Stimulated activated naive B cell treated with anti-CD40 and anti-IgM and Interleukin-4, amounts not matched to agents 10 μg/mL and 1 μg/mL and 100 μg/mL, for 72 hours (primary cell): Measurements from ENCODE around the gene AP1M2.
A peak's percentile ranks its signal among the peaks of the same experiment; 100 is the strongest.

Source experiments
- ATAC-seq, 2 donors: fragments of 150-1000 bp; cut with Tn5 transposase; replicated peaks; 2 replicates each; pipeline ENCODE4 v1.10.0; 2021; ENCODE audit warnings: moderate library complexity in 1 of 2
- DNase-seq: peaks from one replicate; pipeline ENCODE4 v3.0.0; 2021
- H3K27ac Mint-ChIP-seq: one replicate; pipeline ENCODE4 v1.8.0; 2022; ENCODE audit warnings: mild to moderate bottlenecking, mixed read lengths
- H3K27me3 Mint-ChIP-seq, 2 donors: one replicate each; pipeline ENCODE4 v1.8.0; 2022; ENCODE audit warnings: mixed read lengths in 2 of 2
- H3K36me3 Mint-ChIP-seq, 2 donors: one replicate each; pipeline ENCODE4 v1.8.0; 2022; ENCODE audit warnings: mixed read lengths in 2 of 2, mild to moderate bottlenecking in 1 of 2
- H3K4me1 Mint-ChIP-seq, 2 donors: one replicate each; pipeline ENCODE4 v1.8.0; 2022; ENCODE audit warnings: mixed read lengths in 2 of 2, mild to moderate bottlenecking in 1 of 2
- H3K4me3 Mint-ChIP-seq, 2 donors: one replicate each; pipeline ENCODE4 v1.8.0; 2022; ENCODE audit warnings: mild to moderate bottlenecking in 2 of 2, mixed read lengths in 2 of 2, moderate library complexity in 1 of 2
- H3K9me3 Mint-ChIP-seq, 2 donors: one replicate each; pipeline ENCODE4 v1.8.0; 2022; ENCODE audit warnings: mixed read lengths in 2 of 2, mild to moderate bottlenecking in 1 of 2

AP1M2 gene

GRCh38 chr19:10587022-10587838 is at the start of gene AP1M2:
Gene AP1M2 (minus strand): TSS chr19:10587312. CDS start chr19:10587231, 81 bp downstream.
- peaks cover 9 to 14% of the 10 kb centered on the region in 2 donors for H3K4me1 Mint-ChIP-seq
- no peak for ATAC-seq
- no peaks in the 10 kb centered on the region for H3K9me3 Mint-ChIP-seq
- no peak within 1 kb of the TSS for H3K4me3 Mint-ChIP-seq
- no peaks in the 10 kb centered on the region for H3K36me3 Mint-ChIP-seq
- H3K27me3 Mint-ChIP-seq: peaks cover 7 to 9% of the 10 kb centered on the region in 2 donors
- H3K27ac Mint-ChIP-seq: no peak within 1 kb of the TSS
- no peak for DNase-seq

- Mint-ChIP-seq H3K4me1 (peaks cover 33 to 57% of the 10 kb centered on the region in 2 donors), H3K27ac (peak overlapping the region; percentile 65), H3K36me3 (peaks cover 55 to 60% of the 10 kb centered on the region in 2 donors), H3K9me3 (no peaks in the 10 kb centered on the region), H3K4me3 (no peak overlapping the region), H3K27me3 (no peaks in the 10 kb centered on the region)
- ATAC-seq: no peak
- DNase-seq: no peak
These were observed 49.3 kb upstream of the AP1M2 start for GRCh38 chr19:10636304-10636972.

GRCh38 chr19:10634963-10635362 is 47.9 kb upstream of the AP1M2 start:
- peaks cover 36 to 47% of the 10 kb centered on the region in 2 donors for H3K4me1 Mint-ChIP-seq

GRCh38 chr19:10634430-10634829 is 47.3 kb upstream of the AP1M2 start:
- no peaks in the 10 kb centered on the region for H3K9me3 Mint-ChIP-seq
- peaks cover 33 to 41% of the 10 kb centered on the region in 2 donors for H3K4me1 Mint-ChIP-seq
- DNase-seq: no peak
- no peak overlapping the region for H3K4me3 Mint-ChIP-seq
- H3K27ac Mint-ChIP-seq: peak overlapping the region; percentile 79
- no peak for ATAC-seq
- H3K36me3 Mint-ChIP-seq: peaks cover 55 to 58% of the 10 kb centered on the region in 2 donors
- no peaks in the 10 kb centered on the region for H3K27me3 Mint-ChIP-seq

More at GRCh38 chr19:10634963-10635362, 47.9 kb upstream of the AP1M2 start:
- no peak overlapping the region for H3K4me3 Mint-ChIP-seq
- H3K36me3 Mint-ChIP-seq: peaks cover 56 to 60% of the 10 kb centered on the region in 2 donors
- H3K27me3 Mint-ChIP-seq: no peaks in the 10 kb centered on the region
- ATAC-seq (no peak), DNase-seq (no peak)
- H3K27ac Mint-ChIP-seq: peak overlapping the region; percentile 79
- no peaks in the 10 kb centered on the region for H3K9me3 Mint-ChIP-seq

- H3K36me3 Mint-ChIP-seq: peaks cover 50% of the 10 kb centered on the region in 2 donors
- peaks cover 20 to 26% of the 10 kb centered on the region in 2 donors for H3K4me1 Mint-ChIP-seq
- DNase-seq (no peak), ATAC-seq (no peak)
- no peak overlapping the region for H3K4me3 Mint-ChIP-seq
- peak overlapping the region; percentile 69 for H3K27ac Mint-ChIP-seq
- no peaks in the 10 kb centered on the region for H3K27me3 Mint-ChIP-seq
- no peaks in the 10 kb centered on the region for H3K9me3 Mint-ChIP-seq
These were observed 44.8 kb upstream of the AP1M2 start for GRCh38 chr19:10631874-10632273.

GRCh38 chr19:10625762-10626138 is 38.6 kb upstream of the AP1M2 start:
- Mint-ChIP-seq H3K4me3 (no peak overlapping the region), H3K9me3 (no peaks in the 10 kb centered on the region), H3K4me1 (peaks cover 17 to 47% of the 10 kb centered on the region in 2 donors), H3K27me3 (no peaks in the 10 kb centered on the region), H3K36me3 (peaks cover 33 to 35% of the 10 kb centered on the region in 2 donors), H3K27ac (peak overlapping the region; percentile 87)
- DNase-seq (no peak), ATAC-seq (no peak)

- peak within 1 kb of the TSS; percentile 87 for H3K27ac Mint-ChIP-seq
- H3K36me3 Mint-ChIP-seq: peaks cover 36 to 37% of the 10 kb centered on the region in 2 donors
- peak within 1 kb of the TSS in 1 of 2 donors; percentile 41 for H3K4me3 Mint-ChIP-seq
- H3K4me1 Mint-ChIP-seq: peaks cover 20 to 53% of the 10 kb centered on the region in 2 donors
- DNase-seq (no peak), ATAC-seq (no peak)
- H3K27me3 Mint-ChIP-seq: no peaks in the 10 kb centered on the region
- no peaks in the 10 kb centered on the region for H3K9me3 Mint-ChIP-seq
These were observed 38.1 kb upstream of the AP1M2 start, which contains the start of gene SLC44A2 for GRCh38 chr19:10625003-10625761. Gene SLC44A2 (plus strand): TSS chr19:10625553. CDS start chr19:10625634, 81 bp downstream.

- no peaks in the 10 kb centered on the region for H3K9me3 Mint-ChIP-seq
- peaks cover 36% of the 10 kb centered on the region in 2 donors for H3K36me3 Mint-ChIP-seq
- peak overlapping the region; percentile 67 for H3K27ac Mint-ChIP-seq
- DNase-seq (no peak), ATAC-seq (no peak)
- peaks cover 20 to 57% of the 10 kb centered on the region in 2 donors for H3K4me1 Mint-ChIP-seq
- no peak overlapping the region for H3K4me3 Mint-ChIP-seq
- H3K27me3 Mint-ChIP-seq: no peaks in the 10 kb centered on the region
These were observed 37.5 kb upstream of the AP1M2 start for GRCh38 chr19:10624585-10624984.

GRCh38 chr19:10621966-10622365 is 34.9 kb upstream of the AP1M2 start:
- peaks cover 30 to 31% of the 10 kb centered on the region in 2 donors for H3K36me3 Mint-ChIP-seq
- DNase-seq (no peak), ATAC-seq (no peak)
- H3K27me3 Mint-ChIP-seq: no peaks in the 10 kb centered on the region
- H3K27ac Mint-ChIP-seq: peak overlapping the region; percentile 74
- no peaks in the 10 kb centered on the region for H3K9me3 Mint-ChIP-seq
- peaks cover 26 to 70% of the 10 kb centered on the region in 2 donors for H3K4me1 Mint-ChIP-seq
- H3K4me3 Mint-ChIP-seq: peak overlapping the region in 1 of 2 donors; percentile 44

GRCh38 chr19:10620786-10621185 is 33.7 kb upstream of the AP1M2 start:
- Mint-ChIP-seq H3K9me3 (no peaks in the 10 kb centered on the region), H3K4me3 (no peak overlapping the region), H3K27ac (peak overlapping the region; percentile 93), H3K27me3 (no peaks in the 10 kb centered on the region), H3K36me3 (peaks cover 32 to 33% of the 10 kb centered on the region in 2 donors), H3K4me1 (peaks cover 25 to 76% of the 10 kb centered on the region in 2 donors)
- DNase-seq (no peak), ATAC-seq (no peak)

GRCh38 chr19:10618846-10619245 is 31.7 kb upstream of the AP1M2 start:
- Mint-ChIP-seq H3K4me1 (peaks cover 27 to 78% of the 10 kb centered on the region in 2 donors), H3K27ac (no peak overlapping the region), H3K9me3 (no peaks in the 10 kb centered on the region), H3K4me3 (no peak overlapping the region), H3K27me3 (no peaks in the 10 kb centered on the region), H3K36me3 (peaks cover 37 to 44% of the 10 kb centered on the region in 2 donors)
- no peak for ATAC-seq
- no peak for DNase-seq

- ATAC-seq (no peak), DNase-seq (no peak)
- Mint-ChIP-seq H3K27ac (peak overlapping the region; percentile 62), H3K36me3 (peaks cover 45 to 49% of the 10 kb centered on the region in 2 donors), H3K4me1 (peaks cover 27 to 79% of the 10 kb centered on the region in 2 donors), H3K27me3 (no peaks in the 10 kb centered on the region), H3K4me3 (no peak overlapping the region), H3K9me3 (peaks cover 0 to 2% of the 10 kb centered on the region in 2 donors)
These were observed 30.5 kb upstream of the AP1M2 start for GRCh38 chr19:10617409-10618121.

GRCh38 chr19:10615429-10616023 is 28.4 kb upstream of the AP1M2 start:
- ATAC-seq: no peak
- H3K9me3 Mint-ChIP-seq: peaks cover 0 to 2% of the 10 kb centered on the region in 2 donors
- H3K4me3 Mint-ChIP-seq: peak overlapping the region; percentile 11 to 45
- peaks cover 15 to 68% of the 10 kb centered on the region in 2 donors for H3K4me1 Mint-ChIP-seq
- no peak for DNase-seq
- H3K27me3 Mint-ChIP-seq: no peaks in the 10 kb centered on the region
- peaks cover 30 to 31% of the 10 kb centered on the region in 2 donors for H3K36me3 Mint-ChIP-seq
- H3K27ac Mint-ChIP-seq: peak overlapping the region; percentile 88
